Smooth muscle cell of bladder (primary cell): ENCODE data around the gene ATP10B. TPM values are rescaled to one million over a fixed set of nuclear protein-coding genes. Genes with fewer than 3 reads are reported as not detected.

ENCODE experiments used
- total RNA-seq: library from RNA; depleted of rRNA; stranded (reverse); fragments of >200 nt; gene quantifications from 2 replicates; pipeline ENCODE4 v1.2.3, GENCODE V29; 2014

Gene ATP10B, protein sequence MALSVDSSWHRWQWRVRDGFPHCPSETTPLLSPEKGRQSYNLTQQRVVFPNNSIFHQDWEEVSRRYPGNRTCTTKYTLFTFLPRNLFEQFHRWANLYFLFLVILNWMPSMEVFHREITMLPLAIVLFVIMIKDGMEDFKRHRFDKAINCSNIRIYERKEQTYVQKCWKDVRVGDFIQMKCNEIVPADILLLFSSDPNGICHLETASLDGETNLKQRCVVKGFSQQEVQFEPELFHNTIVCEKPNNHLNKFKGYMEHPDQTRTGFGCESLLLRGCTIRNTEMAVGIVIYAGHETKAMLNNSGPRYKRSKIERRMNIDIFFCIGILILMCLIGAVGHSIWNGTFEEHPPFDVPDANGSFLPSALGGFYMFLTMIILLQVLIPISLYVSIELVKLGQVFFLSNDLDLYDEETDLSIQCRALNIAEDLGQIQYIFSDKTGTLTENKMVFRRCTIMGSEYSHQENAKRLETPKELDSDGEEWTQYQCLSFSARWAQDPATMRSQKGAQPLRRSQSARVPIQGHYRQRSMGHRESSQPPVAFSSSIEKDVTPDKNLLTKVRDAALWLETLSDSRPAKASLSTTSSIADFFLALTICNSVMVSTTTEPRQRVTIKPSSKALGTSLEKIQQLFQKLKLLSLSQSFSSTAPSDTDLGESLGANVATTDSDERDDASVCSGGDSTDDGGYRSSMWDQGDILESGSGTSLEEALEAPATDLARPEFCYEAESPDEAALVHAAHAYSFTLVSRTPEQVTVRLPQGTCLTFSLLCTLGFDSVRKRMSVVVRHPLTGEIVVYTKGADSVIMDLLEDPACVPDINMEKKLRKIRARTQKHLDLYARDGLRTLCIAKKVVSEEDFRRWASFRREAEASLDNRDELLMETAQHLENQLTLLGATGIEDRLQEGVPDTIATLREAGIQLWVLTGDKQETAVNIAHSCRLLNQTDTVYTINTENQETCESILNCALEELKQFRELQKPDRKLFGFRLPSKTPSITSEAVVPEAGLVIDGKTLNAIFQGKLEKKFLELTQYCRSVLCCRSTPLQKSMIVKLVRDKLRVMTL (N-terminal part only)
- total RNA-seq: 0.14 TPM in 1 of 2 replicates, not detected in the other

DNA sequence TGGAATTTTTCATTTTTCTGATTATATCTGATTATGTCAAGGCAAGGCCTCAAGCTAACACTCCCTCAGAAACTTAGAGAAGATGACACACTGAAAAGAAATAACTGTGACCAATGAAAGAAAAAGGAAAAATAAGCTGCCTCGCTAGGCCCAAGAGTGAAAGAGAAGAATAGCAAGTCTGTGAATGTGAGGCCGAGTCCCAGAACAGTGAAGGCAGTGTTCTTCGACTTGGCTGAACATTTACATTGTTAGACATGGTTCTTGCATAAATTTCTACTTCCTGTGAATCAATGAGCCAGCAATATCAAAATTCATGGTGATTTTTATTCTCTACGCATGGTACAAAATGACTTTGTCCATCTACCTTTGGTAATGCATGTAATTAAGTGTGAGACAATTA is at the start of gene ATP10B:
Gene ATP10B, minus strand, starts transcription at position 163 of the 400 bp plus-strand sequence. CDS start 164,137 bp downstream, outside the sequence.

